Activated naive CD4-positive, alpha-beta T cell (primary cell): ENCODE results near the gene CNTN1.

Source experiments
- DNase-seq, 4 experiments: peaks; one replicate each; lab custom pipeline; 2025; lab: John Stamatoyannopoulos, UW

CNTN1 gene

GRCh38 chr12:40770781-40771180 lies 78.5 kb downstream of the CNTN1 start:
- no peak for DNase-seq

GRCh38 chr12:40775661-40776060 lies 83.4 kb downstream of the CNTN1 start:
- no peak for DNase-seq

DNA sequence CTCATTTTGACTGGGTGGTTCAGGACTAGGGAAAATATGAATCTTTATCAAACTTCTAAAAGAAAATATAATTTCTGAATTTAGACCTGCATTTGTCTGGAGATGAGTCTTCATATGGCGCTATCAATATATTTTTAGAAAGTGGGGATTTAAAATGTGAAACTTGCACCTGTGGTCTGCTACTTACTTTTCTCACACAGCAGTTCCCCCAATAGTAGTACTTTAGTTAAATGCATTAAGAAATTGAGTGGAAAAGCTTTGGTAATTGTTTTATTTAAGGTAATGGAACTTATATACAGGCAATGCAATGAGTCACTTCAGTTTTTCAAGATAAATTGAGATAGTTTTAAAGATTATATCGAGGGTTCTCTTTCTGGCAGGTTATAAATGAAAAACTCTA lies 91.9 kb downstream of the CNTN1 start:
- DNase-seq, result no peak

GRCh38 chr12:40788276-40788675 lies 96.0 kb downstream of the CNTN1 start:
- DNase-seq, result no peak

DNA sequence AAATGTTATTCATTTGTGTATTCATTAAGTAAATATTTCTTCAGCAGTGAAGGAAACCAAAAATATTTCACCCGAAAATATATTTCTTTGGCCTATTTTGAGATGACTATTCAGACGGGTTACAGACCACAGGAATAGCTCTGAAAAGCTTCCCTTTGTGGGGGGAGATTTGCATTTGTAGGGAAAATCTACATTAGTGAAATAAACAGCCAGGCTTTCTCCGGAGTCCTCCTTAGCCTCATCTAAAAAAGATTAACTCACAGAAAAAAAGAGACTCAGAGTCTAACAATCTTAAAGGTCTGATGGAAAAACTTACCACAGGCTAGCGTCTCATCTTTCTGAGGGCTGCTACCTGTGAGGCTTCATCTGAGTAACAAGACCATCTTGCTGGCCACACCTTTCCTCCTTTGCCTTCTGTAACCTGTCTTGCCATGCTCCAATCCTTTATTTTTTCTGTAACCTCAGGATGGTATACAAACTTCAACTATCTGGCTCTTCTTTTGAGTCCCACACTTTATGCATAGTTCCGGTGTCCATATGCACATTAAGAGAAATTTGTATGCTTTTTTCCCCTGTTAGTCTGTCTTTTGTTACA lies 100.7 kb downstream of the CNTN1 start:
- no peak for DNase-seq

DNA sequence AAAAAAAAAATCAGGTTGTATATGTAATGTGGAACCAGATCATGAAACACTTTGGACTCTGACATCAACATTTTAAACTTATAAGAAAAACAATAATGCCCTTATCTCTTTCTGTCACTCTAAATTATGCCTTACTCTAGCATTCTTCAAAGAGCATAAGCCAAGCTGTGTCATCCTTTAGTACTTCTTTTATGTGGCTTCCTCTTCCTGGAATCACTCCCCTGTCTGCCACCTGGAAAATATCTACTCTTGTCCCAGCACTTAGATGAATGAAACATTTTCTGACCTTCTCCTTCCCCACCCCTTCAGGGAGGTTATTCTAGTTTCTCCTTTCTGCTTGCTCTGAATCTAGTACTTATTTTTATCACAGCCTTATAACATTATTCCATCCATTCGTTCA lies 101.2 kb downstream of the CNTN1 start:
- DNase-seq, result no peak

- no peak for DNase-seq
Observed at GRCh38 chr12:40794087-40794486, 101.8 kb downstream of the CNTN1 start.

GRCh38 chr12:40801082-40801481 lies 108.8 kb downstream of the CNTN1 start:
- DNase-seq, result no peak

GRCh38 chr12:40801861-40802260 lies 109.6 kb downstream of the CNTN1 start:
- DNase-seq, result no peak

DNA sequence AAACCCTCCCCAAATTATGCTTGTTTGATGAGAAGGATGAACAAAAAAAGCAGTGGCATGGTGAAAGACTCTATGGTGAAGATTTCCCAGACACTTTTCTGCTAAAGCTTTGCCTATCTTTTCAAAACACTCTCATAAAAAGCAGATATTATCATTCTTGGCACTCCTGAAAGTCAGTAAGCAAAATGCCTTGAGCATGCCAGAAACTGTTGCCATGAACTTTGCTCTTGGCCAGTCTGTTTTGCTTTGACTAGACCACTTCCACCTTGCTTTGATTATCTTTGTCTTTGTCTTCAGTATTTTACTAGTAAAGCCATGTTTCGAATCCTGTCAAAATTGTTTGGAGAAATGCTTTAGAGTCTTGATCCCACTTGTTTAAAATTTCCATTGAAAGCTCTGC lies 110.4 kb downstream of the CNTN1 start:
- DNase-seq, result no peak

GRCh38 chr12:40819436-40820108 lies 127.3 kb downstream of the CNTN1 start:
- no peak for DNase-seq

- DNase-seq, result no peak
Observed at GRCh38 chr12:40820794-40821484, 128.7 kb downstream of the CNTN1 start.

GRCh38 chr12:40825156-40825555 lies 132.9 kb downstream of the CNTN1 start:
- DNase-seq, result no peak

DNA sequence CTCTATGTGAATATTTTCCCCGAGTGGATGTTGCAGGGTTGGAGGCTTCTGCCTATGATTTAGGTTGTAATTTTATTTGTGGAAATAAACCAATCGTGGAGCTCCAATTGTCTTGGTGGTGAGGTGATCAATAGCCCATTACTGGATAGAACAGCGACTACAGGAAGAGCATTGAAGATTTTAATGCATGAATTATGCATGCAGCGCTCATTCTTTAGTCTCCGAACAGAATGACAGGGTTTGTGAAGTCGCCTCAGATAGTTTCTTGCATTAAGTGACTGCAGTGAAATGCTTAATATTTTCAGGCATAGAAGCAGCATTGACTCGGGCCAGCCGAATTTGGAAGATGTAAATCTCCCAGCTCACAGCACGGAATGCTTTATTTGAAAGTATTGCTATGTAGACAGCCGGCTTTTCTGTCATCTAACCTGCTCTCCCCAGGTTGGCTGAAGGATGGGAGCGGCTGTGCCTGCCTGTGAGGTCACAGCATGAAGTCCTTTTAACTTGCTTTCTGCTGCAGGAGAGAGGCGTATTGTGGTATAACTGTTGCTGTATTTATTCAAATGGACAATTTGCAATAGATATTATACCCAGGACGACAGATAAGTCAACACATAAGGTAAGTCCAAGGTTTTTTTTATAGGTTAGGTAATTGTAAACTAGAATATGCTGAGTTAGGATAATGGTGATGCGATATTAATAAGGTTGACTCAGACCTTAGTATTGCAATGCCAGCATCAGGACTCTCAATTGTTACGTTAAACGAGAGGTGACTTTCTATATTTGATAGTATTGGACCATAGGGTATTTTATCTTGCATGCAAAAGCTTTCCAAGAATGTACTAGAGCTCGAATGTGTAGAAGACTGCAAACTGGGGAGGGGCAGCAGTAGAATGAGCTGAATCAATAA lies 135.7 kb downstream of the CNTN1 start:
- no peak for DNase-seq

DNA sequence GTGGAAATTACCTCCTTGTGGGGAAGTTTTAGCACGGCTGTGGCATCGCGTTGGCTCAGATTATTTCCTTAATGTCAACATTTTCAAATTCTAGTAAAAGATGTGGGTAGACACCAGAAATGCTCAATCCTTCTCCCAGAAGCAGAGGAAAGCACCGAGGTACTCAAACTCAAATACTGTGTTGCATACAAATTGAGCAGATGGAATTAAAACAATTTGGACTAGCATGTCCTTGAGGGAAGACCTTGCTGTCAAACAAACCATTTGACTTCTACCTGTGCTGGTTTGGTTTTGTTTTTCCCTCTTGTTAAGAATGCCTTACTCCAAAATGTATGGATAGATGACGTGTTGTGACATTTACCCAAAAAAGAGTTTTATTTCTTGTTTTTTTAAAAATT lies 136.4 kb downstream of the CNTN1 start:
- no peak for DNase-seq

DNA sequence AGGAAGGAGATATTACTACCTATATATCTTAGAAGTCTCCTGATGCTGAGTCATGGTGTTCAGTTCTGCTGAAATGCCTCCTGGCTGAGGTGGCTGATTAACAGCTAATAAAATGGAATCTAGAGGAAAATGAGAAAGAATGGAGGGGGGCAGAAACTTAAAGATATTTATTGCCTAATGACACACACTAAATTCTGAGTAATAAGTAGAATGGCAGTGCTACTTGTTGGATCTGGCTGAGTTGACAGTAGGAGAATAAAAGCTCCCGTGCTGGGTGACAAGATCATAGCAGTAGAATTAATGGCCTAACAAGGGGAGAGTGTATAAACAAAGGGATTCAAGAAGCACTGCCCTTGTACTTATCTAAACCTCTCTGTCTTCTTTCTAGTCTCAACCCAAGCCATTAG lies 137.5 kb downstream of the CNTN1 start:
- no peak for DNase-seq

GRCh38 chr12:40831916-40832315 lies 139.7 kb downstream of the CNTN1 start:
- DNase-seq, result no peak

DNA sequence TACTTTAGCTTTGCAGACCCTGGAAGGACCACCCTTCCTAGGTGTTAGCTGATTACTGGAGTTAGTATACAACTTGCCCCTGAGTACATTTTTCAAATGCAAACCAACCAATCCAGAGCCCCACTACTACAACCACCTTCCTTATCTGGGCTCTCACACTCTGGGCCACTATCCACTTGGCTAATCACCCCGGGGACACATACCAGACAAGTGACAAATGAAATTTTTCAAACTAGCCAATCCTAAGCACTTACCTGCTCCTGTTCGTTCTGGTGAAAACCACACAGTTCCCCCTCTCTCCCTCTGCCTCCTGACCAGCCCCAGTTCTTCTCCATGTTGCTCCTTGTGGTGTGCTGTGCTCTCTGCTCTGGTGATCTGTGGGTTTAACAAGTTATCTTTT lies 140.4 kb downstream of the CNTN1 start:
- no peak for DNase-seq

DNA sequence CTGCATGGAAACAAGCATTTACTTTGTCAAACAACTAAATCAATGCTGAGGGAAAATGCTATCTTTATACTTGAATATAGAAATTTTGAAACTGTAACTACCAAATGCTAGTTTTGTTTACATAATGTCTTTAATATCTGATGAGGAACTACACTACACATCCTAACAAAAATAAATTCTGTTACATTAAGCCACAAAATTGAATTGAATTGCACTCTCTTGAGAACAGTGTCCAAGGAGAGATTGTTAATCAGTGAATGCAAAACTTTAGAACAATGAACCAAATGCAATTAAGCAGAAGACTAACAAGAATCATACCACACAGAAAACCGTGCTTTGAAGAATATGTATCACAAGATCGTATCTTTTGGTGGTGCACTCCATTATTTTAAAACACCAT lies 141.6 kb downstream of the CNTN1 start:
- no peak for DNase-seq

GRCh38 chr12:40834321-40834720 lies 142.1 kb downstream of the CNTN1 start:
- no peak for DNase-seq

GRCh38 chr12:40837891-40838429 lies 145.7 kb downstream of the CNTN1 start:
- DNase-seq, result no peak

DNA sequence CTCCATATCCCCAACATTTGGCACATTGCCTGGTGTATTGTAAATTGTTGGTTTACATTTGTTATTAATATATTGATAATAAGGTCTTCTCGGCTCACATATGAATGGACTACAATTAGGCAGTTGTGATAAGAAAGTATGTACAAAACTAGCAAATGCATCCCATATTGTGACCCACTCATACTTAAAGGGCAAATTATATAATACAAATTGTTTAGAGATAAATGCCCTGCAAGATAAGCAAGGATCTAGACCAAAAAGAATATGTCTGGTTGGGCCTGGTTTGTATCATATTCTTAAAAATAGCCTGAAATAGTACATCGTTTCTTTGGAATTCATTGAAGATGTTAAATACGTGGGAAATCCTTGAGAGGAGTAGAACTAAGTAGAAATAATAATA lies 151.3 kb downstream of the CNTN1 start:
- no peak for DNase-seq
